NT2/D1 (cell line): ENCODE data around the gene SEC11A.

ENCODE experiments used
- YY1 ChIP-seq: IDR thresholded peaks from 2 replicates; pipeline ENCODE4 v1.6.1; 2011; ENCODE audit not compliant: insufficient read length, insufficient read depth
- ZNF274 ChIP-seq: IDR thresholded peaks from 2 replicates; pipeline ENCODE4 v1.6.1; 2011; ENCODE audit warnings: mild to moderate bottlenecking, low read depth, low read length

- TF ChIP-seq ZNF274: no peak
- peak; percentile 8 for TF ChIP-seq YY1
Measured at GRCh38 chr15:84748274-84749110, 32.6 kb upstream of the SEC11A start, which contains the start of gene ZNF592.
